HG02852 (cell line): Measurements from ENCODE around the gene NTNG1.
"Not testable (repeated sequence)": the region's sequence is repeated elsewhere in the genome, so short reads cannot be mapped to it uniquely, and the experiment has no call there.

Experiments
- ATAC-seq: cut with Tn5 transposase; IDR thresholded peaks from one replicate; pipeline ENCODE4 v1.9.1; 2021; ENCODE audit warnings: mild to moderate bottlenecking, moderate library complexity; ENCODE audit not compliant: unreplicated experiment

Gene NTNG1

GRCh38 chr1:107195476-107195875, 54.6 kb downstream of the NTNG1 start:
- no peak for ATAC-seq

- peak; percentile 96 for ATAC-seq
Observed at GRCh38 chr1:107196973-107197562, 56.2 kb downstream of the NTNG1 start.

- no peak for ATAC-seq
Observed at GRCh38 chr1:107198561-107198960, 57.7 kb downstream of the NTNG1 start.

GRCh38 chr1:107200631-107201030, 59.8 kb downstream of the NTNG1 start:
- ATAC-seq: no peak

GRCh38 chr1:107202007-107202406, 61.2 kb downstream of the NTNG1 start:
- ATAC-seq: no peak

GRCh38 chr1:107213225-107213624, 72.4 kb downstream of the NTNG1 start:
- no peak for ATAC-seq

GRCh38 chr1:107220036-107220435, 79.2 kb downstream of the NTNG1 start:
- no peak for ATAC-seq

GRCh38 chr1:107225706-107226105, 84.9 kb downstream of the NTNG1 start:
- ATAC-seq: no peak

GRCh38 chr1:107228704-107229371, 88.0 kb downstream of the NTNG1 start:
- ATAC-seq: no peak

- no peak for ATAC-seq
Observed at GRCh38 chr1:107229711-107230110, 88.9 kb downstream of the NTNG1 start.

- no peak for ATAC-seq
Observed at GRCh38 chr1:107230121-107230520, 89.3 kb downstream of the NTNG1 start.

GRCh38 chr1:107231291-107231690, 90.5 kb downstream of the NTNG1 start:
- no peak for ATAC-seq

GRCh38 chr1:107232426-107232825, 91.6 kb downstream of the NTNG1 start:
- ATAC-seq: no peak

GRCh38 chr1:107236760-107237159, 95.9 kb downstream of the NTNG1 start:
- not testable (repeated sequence) for ATAC-seq

- no peak for ATAC-seq
Observed at GRCh38 chr1:107243461-107243860, 102.6 kb downstream of the NTNG1 start.

- ATAC-seq: no peak
Observed at GRCh38 chr1:107244709-107245500, 104.1 kb downstream of the NTNG1 start.

- ATAC-seq: peak; percentile 49
Observed at GRCh38 chr1:107246775-107247345, 106.0 kb downstream of the NTNG1 start.

GRCh38 chr1:107247679-107248078, 106.8 kb downstream of the NTNG1 start:
- no peak for ATAC-seq

- ATAC-seq: no peak
Observed at GRCh38 chr1:107250169-107250568, 109.3 kb downstream of the NTNG1 start.

GRCh38 chr1:107251083-107251482, 110.2 kb downstream of the NTNG1 start:
- no peak for ATAC-seq

- no peak for ATAC-seq
Observed at GRCh38 chr1:107251839-107252238, 111.0 kb downstream of the NTNG1 start.

- ATAC-seq: no peak
Observed at GRCh38 chr1:107252271-107252670, 111.4 kb downstream of the NTNG1 start.
